Upper lobe of left lung (tissue), 6 donors: ENCODE data around the gene LRRC53. TPM values are rescaled to one million over a fixed set of nuclear protein-coding genes. Genes with fewer than 3 reads are reported as not detected.
A peak's percentile ranks its signal among the peaks of the same experiment; 100 is the strongest.

ENCODE experiments used
- ATAC-seq, 2 donors: fragments of 200-7000 bp; cut with Tn5 transposase; one replicate each; pipeline ENCODE4 v1.9.1; 2022; ENCODE audit warnings: mild to moderate bottlenecking in 2 of 2, moderate library complexity in 2 of 2; ENCODE audit not compliant: low FRiP score in 2 of 2
- DNase-seq, 2 donors: peaks; one replicate each; pipeline ENCODE4 v3.0.0-alpha.2; 2019 to 2020
- H3K27ac ChIP-seq, 4 donors: fragments of 200-600 bp; sonication (generic); one replicate each; pipeline ENCODE4 v1.5.1; 2016 to 2019
- H3K27me3 ChIP-seq, 4 donors: fragments of 200-600 bp; sonication (generic); one replicate each; pipeline ENCODE4 v1.5.1; 2017 to 2019
- H3K36me3 ChIP-seq, 4 donors: fragments of 200-600 bp; sonication (generic); one replicate each; pipeline ENCODE4 v1.5.1; 2016 to 2019
- H3K4me1 ChIP-seq, 4 donors: fragments of 200-600 bp; sonication (generic); one replicate each; pipeline ENCODE4 v1.5.1; 2018 to 2019
- H3K4me3 ChIP-seq, 4 donors: fragments of 200-600 bp; sonication (generic); one replicate each; pipeline ENCODE4 v1.5.1; 2017 to 2019; ENCODE audit warnings: mild to moderate bottlenecking in 2 of 4, moderate library complexity in 1 of 4
- H3K9me3 ChIP-seq, 4 donors: fragments of 200-600 bp; sonication (generic); one replicate each; pipeline ENCODE4 v1.5.1; 2018 to 2019
- EP300 ChIP-seq, 4 donors: sonication (generic); formaldehyde crosslinking; IDR thresholded peaks; one replicate each; pipeline ENCODE4 v1.5.1; 2017; ENCODE audit warnings: antibody characterized with exemption in 4 of 4, control low read depth in 2 of 4
- POLR2A ChIP-seq, 4 donors: fragments of 450-650 bp; IDR thresholded peaks; one replicate each; pipeline ENCODE4 v1.5.1; 2016 to 2017; ENCODE audit warnings: antibody characterized with exemption in 4 of 4, mild to moderate bottlenecking in 2 of 4
- POLR2AphosphoS5 ChIP-seq, 2 donors: sonication (generic); formaldehyde crosslinking; IDR thresholded peaks; one replicate each; pipeline ENCODE4 v1.5.1; 2017; ENCODE audit warnings: antibody characterized with exemption in 2 of 2
- WGBS, 2 donors: methylation state at CpG; one replicate each; pipeline ENCODE4 v1.1.5; 2017 to 2018; 5-methylcytosine and 5-hydroxymethylcytosine counted together
- total RNA-seq, 6 donors: library from RNA; depleted of rRNA in 4 of 6; stranded (reverse); fragments of >200 nt in 4 of 6; gene quantifications; one replicate each; pipeline versions ENCODE4 v1.1.0 to v1.2.1, GENCODE V29; 2016 to 2021
- TF ChIP-seq, protein P1 (sequence below), 6 experiments: fragments of 450-650 bp in 4 of 6; fragments of 200-600 bp in 2 of 6; sonication (generic) in 2 of 6; IDR thresholded peaks; one replicate each; pipeline ENCODE4 v1.5.1; 2016 to 2019; ENCODE audit warnings: antibody characterized with exemption in 6 of 6
- donor health status: DM: no; HTN: no; CAD: no; lungs with moderate emphysema.
- donor health status: DM: no; HTN: yes; CAD: no; lungs with severe emphysema.

LRRC53 gene
- total RNA-seq = not detected

- DNase-seq = no peak
- no peak within 1 kb of the TSS for H3K4me3 ChIP-seq
Observed at GRCh38 chr1:74512170-74512915, at the start of gene LRRC53. LRRC53 (minus strand) TSS chr1:74512611; CDS start chr1:74483349, 29,262 bp downstream.

GRCh38 chr1:74549932-74550331, 37.5 kb upstream of the LRRC53 start:
- no peak overlapping the region for H3K4me3 ChIP-seq
- 93 to 94% methylated on average over 2 of the region's 2 CpGs for WGBS, 2 donors

More at GRCh38 chr1:74512170-74512915, at the start of gene LRRC53:
- Histone ChIP-seq H3K27ac (no peak within 1 kb of the TSS), H3K27me3 (no peaks in the 10 kb centered on the region), H3K36me3 (no peaks in the 10 kb centered on the region), H3K9me3 (no peaks in the 10 kb centered on the region), H3K4me1 (no peaks in the 10 kb centered on the region)
- ATAC-seq = peak in 1 of 2 donors; percentile 43
- 51 to 72% methylated on average over 2 of the region's 2 CpGs for WGBS, 2 donors
- TF ChIP-seq POLR2AphosphoS5 (IDR thresholded peaks at IDR 0.05) = no peak
- TF ChIP-seq EP300 (IDR thresholded peaks at IDR 0.05) = no peak
- TF ChIP-seq POLR2A (IDR thresholded peaks at IDR 0.05) = no peak
- TF ChIP-seq, protein P1, sequence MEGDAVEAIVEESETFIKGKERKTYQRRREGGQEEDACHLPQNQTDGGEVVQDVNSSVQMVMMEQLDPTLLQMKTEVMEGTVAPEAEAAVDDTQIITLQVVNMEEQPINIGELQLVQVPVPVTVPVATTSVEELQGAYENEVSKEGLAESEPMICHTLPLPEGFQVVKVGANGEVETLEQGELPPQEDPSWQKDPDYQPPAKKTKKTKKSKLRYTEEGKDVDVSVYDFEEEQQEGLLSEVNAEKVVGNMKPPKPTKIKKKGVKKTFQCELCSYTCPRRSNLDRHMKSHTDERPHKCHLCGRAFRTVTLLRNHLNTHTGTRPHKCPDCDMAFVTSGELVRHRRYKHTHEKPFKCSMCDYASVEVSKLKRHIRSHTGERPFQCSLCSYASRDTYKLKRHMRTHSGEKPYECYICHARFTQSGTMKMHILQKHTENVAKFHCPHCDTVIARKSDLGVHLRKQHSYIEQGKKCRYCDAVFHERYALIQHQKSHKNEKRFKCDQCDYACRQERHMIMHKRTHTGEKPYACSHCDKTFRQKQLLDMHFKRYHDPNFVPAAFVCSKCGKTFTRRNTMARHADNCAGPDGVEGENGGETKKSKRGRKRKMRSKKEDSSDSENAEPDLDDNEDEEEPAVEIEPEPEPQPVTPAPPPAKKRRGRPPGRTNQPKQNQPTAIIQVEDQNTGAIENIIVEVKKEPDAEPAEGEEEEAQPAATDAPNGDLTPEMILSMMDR (IDR thresholded peaks at IDR 0.05) = no peak

DNA sequence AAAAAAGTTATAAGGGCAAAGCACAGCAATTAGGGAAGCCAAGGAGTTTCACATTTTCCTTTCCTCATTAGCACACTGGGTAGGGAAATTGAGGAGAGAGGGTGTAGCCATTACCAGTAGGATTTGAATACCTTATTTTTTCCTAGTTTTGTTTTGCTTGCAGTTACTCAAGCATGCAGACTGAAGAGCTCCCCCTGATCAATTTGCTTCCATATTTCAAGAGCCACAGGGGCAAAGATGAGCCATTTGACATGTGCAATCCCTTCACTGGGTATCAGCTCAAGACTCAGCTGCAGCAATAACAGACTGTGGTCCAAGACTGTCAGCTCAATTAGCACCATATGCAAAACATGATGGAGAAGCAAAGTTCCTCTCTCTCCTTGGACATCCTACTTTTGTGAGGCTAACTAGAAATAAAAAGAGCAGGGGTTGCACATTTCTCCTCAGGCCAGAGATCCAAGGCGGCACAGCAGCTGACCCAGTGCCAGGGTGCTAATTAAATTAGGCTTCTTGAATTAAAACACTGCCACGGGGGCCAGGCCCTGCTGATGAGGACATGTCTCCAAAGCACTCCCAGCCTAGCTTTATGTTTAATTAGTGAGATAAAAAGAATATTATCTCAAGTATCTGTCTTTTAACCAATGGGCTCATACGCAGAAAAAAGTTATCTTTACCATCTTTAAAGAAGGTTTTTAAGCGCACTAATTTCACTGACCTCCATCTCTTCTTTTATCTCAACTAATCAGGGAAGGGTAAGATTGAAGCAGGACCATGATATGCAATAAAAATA, 36.7 kb upstream of the LRRC53 start:
- no peaks in the 10 kb centered on the region for H3K36me3 ChIP-seq
- 64 to 73% methylated on average over 4 of the region's 4 CpGs for WGBS, 2 donors
- no peaks in the 10 kb centered on the region for H3K27me3 ChIP-seq
- H3K9me3 ChIP-seq = no peaks in the 10 kb centered on the region
- ATAC-seq = no peak
- DNase-seq = no peak
- no peak for TF ChIP-seq EP300 (IDR thresholded peaks at IDR 0.05)
- TF ChIP-seq, protein P1 (IDR thresholded peaks at IDR 0.05) = no peak
- TF ChIP-seq POLR2AphosphoS5 (IDR thresholded peaks at IDR 0.05) = no peak
- TF ChIP-seq POLR2A (IDR thresholded peaks at IDR 0.05) = no peak
- H3K4me1 ChIP-seq = no peaks in the 10 kb centered on the region
- H3K4me3 ChIP-seq = no peak overlapping the region
- no peak overlapping the region for H3K27ac ChIP-seq

More at GRCh38 chr1:74549932-74550331, 37.5 kb upstream of the LRRC53 start:
- no peaks in the 10 kb centered on the region for H3K36me3 ChIP-seq
- H3K9me3 ChIP-seq = no peaks in the 10 kb centered on the region
- DNase-seq (no peak), ATAC-seq (no peak)
- H3K27ac ChIP-seq = no peak overlapping the region
- TF ChIP-seq EP300 (IDR thresholded peaks at IDR 0.05) = no peak
- no peak for TF ChIP-seq POLR2AphosphoS5 (IDR thresholded peaks at IDR 0.05)
- TF ChIP-seq POLR2A (IDR thresholded peaks at IDR 0.05) = no peak
- TF ChIP-seq, protein P1 (IDR thresholded peaks at IDR 0.05) = no peak
- no peaks in the 10 kb centered on the region for H3K27me3 ChIP-seq
- H3K4me1 ChIP-seq = no peaks in the 10 kb centered on the region

DNA sequence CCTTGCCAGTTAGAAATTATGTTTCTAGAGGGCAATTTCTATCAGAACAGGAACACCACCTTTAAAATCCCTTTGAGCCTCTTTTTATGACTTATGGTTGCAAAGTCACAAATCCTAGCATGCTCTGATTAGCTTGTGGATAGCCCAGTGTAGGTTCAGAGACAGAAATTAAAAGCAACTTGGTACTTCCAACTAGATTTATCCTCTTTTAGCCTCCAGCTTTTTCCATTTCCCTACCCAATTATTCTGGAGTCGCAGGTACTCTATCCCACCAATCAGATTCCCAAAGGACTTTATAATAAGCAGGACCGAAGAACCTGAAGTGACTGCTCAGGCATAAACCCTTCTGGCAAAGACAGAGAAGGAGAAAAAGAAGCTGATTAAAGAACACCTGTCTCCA, 33.4 kb upstream of the LRRC53 start:
- H3K27ac ChIP-seq = no peak overlapping the region
- no peaks in the 10 kb centered on the region for H3K27me3 ChIP-seq
- WGBS, 2 donors = 88 to 91% methylated on average over 2 of the region's 2 CpGs
- H3K4me1 ChIP-seq = no peaks in the 10 kb centered on the region
- no peaks in the 10 kb centered on the region for H3K9me3 ChIP-seq
- no peak overlapping the region for H3K4me3 ChIP-seq
- ATAC-seq = no peak
- no peak for TF ChIP-seq EP300 (IDR thresholded peaks at IDR 0.05)
- TF ChIP-seq POLR2AphosphoS5 (IDR thresholded peaks at IDR 0.05) = no peak
- TF ChIP-seq, protein P1 (IDR thresholded peaks at IDR 0.05) = no peak
- TF ChIP-seq POLR2A (IDR thresholded peaks at IDR 0.05) = no peak
- DNase-seq = no peak
- no peaks in the 10 kb centered on the region for H3K36me3 ChIP-seq
